OCI-LY7 (cell line): ENCODE measurements around the gene STK38L.

Source experiments
- CTCF ChIP-seq: fragments of 200-600 bp; sonication (generic); conservative IDR thresholded peaks from 2 replicates; pipeline ENCODE4 v1.5.1; 2014; ENCODE audit warnings: mild to moderate bottlenecking, antibody characterized with exemption, low read length, moderate library complexity, mixed read lengths
- EZH2phosphoT487 ChIP-seq: fragments of 200-600 bp; sonication (generic); IDR thresholded peaks from 2 replicates; pipeline ENCODE4 v1.6.1; 2018; ENCODE audit warnings: low read depth, borderline replicate concordance, mild to moderate bottlenecking, mixed run types, antibody characterized with exemption, low read length, moderate library complexity, mixed read lengths

GRCh38 chr12:27207615-27208413, 36.3 kb upstream of the STK38L start:
- no peak for TF ChIP-seq CTCF
- no peak for TF ChIP-seq EZH2phosphoT487
